Stomach smooth muscle (tissue), 2 donors: Measurements from ENCODE around the gene FKBP1B.

Source experiments
- H3K27ac ChIP-seq: one replicate; pipeline ENCODE4 v1.7.0; 2013; ENCODE audit warnings: mild to moderate bottlenecking, low read length, inconsistent platforms
- H3K27me3 ChIP-seq, 2 donors: one replicate each; pipeline ENCODE4 v1.7.0; 2013; ENCODE audit warnings: low read length in 2 of 2; ENCODE audit not compliant: insufficient read depth in 2 of 2, control insufficient read depth in 1 of 2
- H3K36me3 ChIP-seq, 2 donors: one replicate each; pipeline ENCODE4 v1.7.0; 2013; ENCODE audit warnings: low read length in 2 of 2; ENCODE audit not compliant: control insufficient read depth in 2 of 2, insufficient read depth in 2 of 2
- H3K4me1 ChIP-seq: one replicate; pipeline ENCODE4 v1.7.0; 2013; ENCODE audit warnings: low read length; ENCODE audit not compliant: control insufficient read depth, insufficient read depth
- H3K4me3 ChIP-seq, 2 donors: one replicate each; pipeline ENCODE4 v1.7.0; 2013; ENCODE audit warnings: low read length in 2 of 2
- H3K9ac ChIP-seq, 2 donors: one replicate each; pipeline ENCODE4 v1.7.0; 2013; ENCODE audit warnings: low read length in 2 of 2, mild to moderate bottlenecking in 1 of 2
- H3K9me3 ChIP-seq, 2 donors: one replicate each; pipeline ENCODE4 v1.7.0; 2013; ENCODE audit warnings: low read length in 2 of 2; ENCODE audit not compliant: control insufficient read depth in 2 of 2
- donor health status: healthy.
- donor health status: Pancreatic carcinoma.

The FKBP1B gene

DNA sequence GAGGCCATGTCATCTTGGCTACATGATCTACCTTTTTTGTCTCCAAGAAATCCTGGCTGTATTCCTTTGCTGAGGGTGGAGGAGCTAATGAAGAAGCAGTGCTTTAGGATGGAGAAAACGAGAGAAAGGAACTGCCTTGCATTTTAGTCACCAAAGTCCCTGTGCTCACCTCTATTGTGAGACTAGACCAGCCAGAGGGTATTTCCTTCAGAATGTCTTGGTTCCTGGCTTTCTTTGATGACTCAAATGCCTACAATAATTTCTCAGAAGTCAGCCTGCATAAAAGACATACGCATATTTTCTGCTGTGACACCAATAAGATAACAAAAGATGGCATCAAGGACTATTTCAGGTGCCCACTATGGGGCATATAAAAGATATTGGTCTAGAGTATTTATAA is 15.8 kb downstream of the FKBP1B start:
- no peak overlapping the region for H3K9ac ChIP-seq
- no peaks in the 10 kb centered on the region for H3K27me3 ChIP-seq
- no peaks in the 10 kb centered on the region for H3K4me1 ChIP-seq
- no peaks in the 10 kb centered on the region for H3K9me3 ChIP-seq
- H3K4me3 ChIP-seq, result no peak overlapping the region
- peaks cover 13 to 27% of the 10 kb centered on the region in 2 donors for H3K36me3 ChIP-seq
- H3K27ac ChIP-seq, result no peak overlapping the region

DNA sequence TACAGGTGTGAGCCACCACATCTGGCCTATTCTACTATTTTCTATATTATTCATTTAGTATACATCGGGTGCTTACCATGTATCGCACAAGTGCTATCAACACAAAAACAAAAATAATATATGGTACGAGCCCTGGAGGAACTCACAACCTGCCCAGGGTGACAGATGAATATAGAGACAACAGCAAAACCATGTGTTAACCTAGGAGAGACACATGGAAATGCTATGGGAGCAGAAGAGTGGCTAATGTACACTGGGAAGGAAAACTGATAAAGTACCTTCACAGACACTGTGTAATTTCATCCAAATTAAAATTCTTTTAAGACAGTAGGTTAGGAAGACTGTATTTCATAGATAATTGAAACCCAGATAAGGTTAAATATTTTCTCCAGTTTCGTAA is 22.7 kb downstream of the FKBP1B start:
- H3K9ac ChIP-seq, result no peak overlapping the region
- no peaks in the 10 kb centered on the region for H3K27me3 ChIP-seq
- H3K4me1 ChIP-seq, result peaks cover 5% of the 10 kb centered on the region
- H3K27ac ChIP-seq, result no peak overlapping the region
- peaks cover 18 to 26% of the 10 kb centered on the region in 2 donors for H3K36me3 ChIP-seq
- H3K4me3 ChIP-seq, result no peak overlapping the region
- H3K9me3 ChIP-seq, result no peaks in the 10 kb centered on the region

DNA sequence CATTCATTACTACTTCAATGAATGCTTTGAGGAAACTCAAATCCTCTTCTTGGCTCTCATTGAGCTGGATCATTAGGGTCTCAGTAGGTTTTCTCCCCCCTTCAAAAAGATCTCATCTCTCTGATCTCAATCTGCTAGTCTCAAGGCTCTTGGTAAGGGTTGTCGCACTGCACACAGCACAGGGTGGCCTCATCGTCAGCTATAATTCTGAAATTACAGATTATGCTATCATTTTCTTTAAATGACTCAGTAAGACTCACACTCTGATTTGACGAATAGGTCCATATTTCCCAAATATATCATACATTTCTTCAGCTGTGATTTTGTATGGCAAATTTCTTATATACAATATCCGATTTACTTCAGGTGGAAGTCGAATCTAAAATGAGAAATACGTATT is 24.3 kb downstream of the FKBP1B start:
- H3K27ac ChIP-seq, result no peak overlapping the region
- H3K9ac ChIP-seq, result no peak overlapping the region
- H3K27me3 ChIP-seq, result no peaks in the 10 kb centered on the region
- H3K4me3 ChIP-seq, result no peak overlapping the region
- no peaks in the 10 kb centered on the region for H3K9me3 ChIP-seq
- H3K4me1 ChIP-seq, result peaks cover 12% of the 10 kb centered on the region
- H3K36me3 ChIP-seq, result peaks cover 14 to 16% of the 10 kb centered on the region in 2 donors

DNA sequence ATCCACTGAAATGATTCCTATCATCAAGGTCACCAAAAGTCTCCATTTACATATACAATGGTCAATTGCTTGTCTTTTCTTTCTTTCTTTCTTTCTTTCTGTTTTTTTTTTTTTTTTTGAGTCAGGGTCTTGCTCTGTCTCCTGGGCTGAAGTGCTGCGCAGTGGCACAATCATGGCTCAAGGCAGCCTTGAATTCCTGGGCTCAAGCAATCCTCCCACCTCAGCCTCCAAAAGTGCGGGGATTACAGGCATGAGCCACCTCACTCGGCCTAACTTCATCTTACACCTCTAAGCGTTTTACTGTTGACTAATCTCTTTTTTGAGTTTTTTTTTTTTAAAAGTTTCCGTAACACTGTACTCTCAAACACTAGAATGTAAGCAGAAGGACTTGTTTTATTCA is 25.7 kb downstream of the FKBP1B start:
- H3K27me3 ChIP-seq, result no peaks in the 10 kb centered on the region
- H3K4me3 ChIP-seq, result peak overlapping the region; percentile 99 to 100
- no peak overlapping the region for H3K27ac ChIP-seq
- peak overlapping the region in 1 of 2 donors; percentile 98 for H3K9ac ChIP-seq
- H3K9me3 ChIP-seq, result no peaks in the 10 kb centered on the region
- H3K36me3 ChIP-seq, result peaks cover 9 to 10% of the 10 kb centered on the region in 2 donors
- H3K4me1 ChIP-seq, result peaks cover 12% of the 10 kb centered on the region

DNA sequence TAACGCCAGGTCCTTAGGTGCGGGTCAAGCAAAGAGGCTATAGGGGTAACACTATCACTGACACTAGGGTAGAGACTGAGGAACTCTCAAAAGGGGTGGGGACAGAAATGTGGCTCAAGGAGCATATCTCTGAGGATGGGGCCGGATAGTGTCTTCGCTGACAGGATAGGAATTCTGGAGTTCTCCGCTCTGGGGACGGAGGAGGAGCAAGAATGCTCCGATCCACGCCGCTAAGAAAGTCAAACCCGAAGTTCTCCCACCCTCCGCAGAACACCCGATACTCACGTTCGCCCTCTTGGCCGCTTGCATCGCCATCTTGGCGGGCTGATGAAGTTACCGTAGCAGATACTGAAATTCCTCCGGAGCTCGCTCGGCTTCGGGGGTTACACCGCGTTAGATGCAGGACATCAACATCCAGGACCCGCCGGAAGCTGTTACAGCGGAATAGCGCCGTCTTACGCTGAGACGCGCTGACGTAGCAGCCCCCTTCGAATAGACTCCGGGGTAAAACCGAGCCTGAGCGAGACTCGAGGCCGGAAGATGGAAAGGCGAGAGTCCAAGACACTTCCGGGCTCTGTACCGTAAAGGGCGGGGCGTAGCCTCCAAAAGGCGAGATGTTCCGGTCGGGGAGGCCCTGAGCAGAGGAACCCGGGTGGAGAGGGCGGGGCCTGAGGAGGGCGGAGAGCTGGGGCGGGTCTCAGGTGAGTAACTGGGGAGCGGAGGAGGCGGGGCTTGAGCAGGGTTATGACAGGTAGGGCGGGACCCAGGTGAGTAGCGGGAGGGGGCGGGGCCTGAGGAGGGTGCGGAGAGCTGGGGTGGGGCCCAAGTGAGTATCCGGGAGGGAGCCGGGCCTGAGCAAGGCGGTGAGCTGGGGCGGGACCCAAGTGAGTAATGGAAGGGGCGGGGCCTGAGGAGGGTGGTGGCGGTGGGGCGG is 26.6 kb downstream of the FKBP1B start, which contains the start of gene SF3B6:
Gene SF3B6 (minus strand): TSS at position 412 of the 934 bp plus-strand sequence. CDS start 97 bp downstream, at position 315.
- Histone ChIP-seq H3K4me1 (peaks cover 12% of the 10 kb centered on the region), H3K4me3 (peak within 1 kb of the TSS; percentile 99 to 100), H3K27ac (peak within 1 kb of the TSS; percentile 92), H3K27me3 (no peaks in the 10 kb centered on the region), H3K36me3 (peaks cover 13% of the 10 kb centered on the region in 2 donors), H3K9me3 (no peaks in the 10 kb centered on the region), H3K9ac (peak within 1 kb of the TSS; percentile 91 to 98)

DNA sequence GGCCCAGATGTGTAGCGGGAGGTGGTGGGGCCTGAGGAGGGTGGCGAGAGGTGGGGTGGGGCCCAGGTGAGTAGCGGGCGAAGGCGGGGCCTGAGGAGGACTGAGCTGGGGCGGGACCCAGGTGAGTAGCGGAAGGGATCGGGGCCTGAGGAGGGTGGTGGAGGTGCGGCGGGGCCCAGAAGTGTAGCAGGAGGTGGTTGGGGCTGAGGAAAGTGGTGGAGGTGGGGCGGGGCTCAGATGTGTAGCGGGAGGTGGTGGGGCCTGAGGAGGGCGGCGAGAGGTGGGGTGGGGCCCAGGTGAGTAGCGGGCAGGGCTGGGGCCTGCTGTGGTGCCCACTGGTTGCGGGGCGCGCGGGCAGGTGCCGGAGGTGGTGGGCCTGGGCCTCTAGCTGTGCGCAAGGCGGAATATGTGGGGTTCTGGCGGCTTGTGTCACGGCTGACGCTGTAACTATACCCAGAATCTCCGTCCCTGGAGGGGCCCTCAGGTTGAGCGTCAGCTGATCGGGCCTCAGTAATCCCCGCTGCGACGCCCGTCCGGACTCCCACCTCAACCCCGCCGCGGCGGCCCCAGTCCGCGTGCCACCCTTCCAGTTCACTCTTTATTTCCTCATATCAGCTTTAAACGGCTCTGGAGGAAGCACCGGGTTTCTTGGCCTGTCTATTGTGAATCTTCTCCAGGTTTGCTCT is 27.5 kb downstream of the FKBP1B start:
- Histone ChIP-seq H3K9me3 (no peaks in the 10 kb centered on the region), H3K36me3 (peaks cover 13 to 14% of the 10 kb centered on the region in 2 donors), H3K9ac (peak overlapping the region; percentile 73 to 98), H3K27ac (peak overlapping the region; percentile 92), H3K27me3 (no peaks in the 10 kb centered on the region), H3K4me3 (peak overlapping the region; percentile 99 to 100), H3K4me1 (peaks cover 12% of the 10 kb centered on the region)

DNA sequence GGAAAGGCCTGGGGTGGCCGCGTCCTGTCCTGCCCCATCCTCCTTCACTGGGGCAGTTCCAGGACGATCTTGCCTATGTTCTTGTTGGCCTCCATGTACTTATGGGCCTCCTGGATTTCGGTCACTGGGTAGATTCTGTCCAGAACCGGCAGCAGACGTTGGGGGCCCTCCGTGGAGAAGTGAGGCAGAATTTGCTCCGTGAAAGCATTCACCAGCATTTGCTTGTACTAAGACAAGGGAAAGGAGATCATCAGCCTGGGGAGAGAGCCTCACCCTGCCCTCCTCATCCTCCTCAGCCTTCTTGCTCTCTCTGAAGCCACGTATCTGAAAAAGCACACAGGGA is 28.0 kb downstream of the FKBP1B start:
- H3K4me3 ChIP-seq, result peak overlapping the region; percentile 99 to 100
- peak overlapping the region; percentile 73 to 98 for H3K9ac ChIP-seq
- no peaks in the 10 kb centered on the region for H3K27me3 ChIP-seq
- H3K27ac ChIP-seq, result peak overlapping the region; percentile 92
- peaks cover 13 to 19% of the 10 kb centered on the region in 2 donors for H3K36me3 ChIP-seq
- H3K4me1 ChIP-seq, result peaks cover 12% of the 10 kb centered on the region
- H3K9me3 ChIP-seq, result no peaks in the 10 kb centered on the region

DNA sequence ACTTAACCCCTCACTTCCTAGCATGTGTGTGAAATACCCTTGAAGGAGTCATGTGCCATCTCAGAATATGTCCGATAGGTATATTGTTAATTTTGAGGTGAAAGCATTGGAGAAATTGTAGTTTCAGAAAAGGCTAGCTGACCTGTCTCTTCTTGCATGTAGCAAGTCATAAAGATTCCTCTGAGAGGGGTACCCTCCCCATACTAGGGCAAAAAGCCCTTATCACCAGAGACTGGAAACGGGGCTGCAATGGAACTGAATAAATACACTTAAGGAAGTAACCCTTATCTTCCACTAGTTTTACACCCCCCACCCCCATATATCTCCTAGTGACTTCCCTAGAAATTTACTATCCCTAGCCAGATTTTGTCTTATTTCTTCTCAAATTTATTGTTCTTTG is 28.3 kb downstream of the FKBP1B start:
- peaks cover 12% of the 10 kb centered on the region for H3K4me1 ChIP-seq
- peak overlapping the region; percentile 73 to 98 for H3K9ac ChIP-seq
- H3K27me3 ChIP-seq, result no peaks in the 10 kb centered on the region
- H3K9me3 ChIP-seq, result no peaks in the 10 kb centered on the region
- H3K27ac ChIP-seq, result peak overlapping the region; percentile 92
- H3K36me3 ChIP-seq, result peaks cover 12 to 19% of the 10 kb centered on the region in 2 donors
- peak overlapping the region; percentile 99 to 100 for H3K4me3 ChIP-seq

DNA sequence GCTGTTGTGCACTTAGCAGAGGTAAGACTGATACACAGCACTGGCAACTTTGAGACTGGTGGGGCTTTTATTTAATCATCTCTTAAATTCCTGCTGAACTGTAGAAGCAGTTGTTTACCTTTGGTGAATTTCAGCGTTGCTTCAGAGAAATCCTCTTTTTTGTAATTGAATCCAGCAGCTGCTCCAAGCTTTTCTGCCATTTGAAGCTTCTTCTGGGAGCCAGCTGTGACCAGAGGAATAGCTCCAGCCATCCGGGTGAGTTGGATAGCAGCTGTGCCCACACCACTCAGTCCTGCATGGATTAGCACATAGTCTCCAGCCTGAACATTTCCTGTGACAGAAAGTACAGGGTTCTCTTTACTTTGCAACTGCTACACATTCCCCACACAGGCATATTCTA is 31.2 kb downstream of the FKBP1B start:
- Histone ChIP-seq H3K36me3 (peaks cover 8 to 18% of the 10 kb centered on the region in 2 donors), H3K4me1 (peaks cover 32% of the 10 kb centered on the region), H3K9me3 (no peaks in the 10 kb centered on the region), H3K4me3 (no peak overlapping the region), H3K9ac (no peak overlapping the region), H3K27me3 (no peaks in the 10 kb centered on the region), H3K27ac (no peak overlapping the region)

DNA sequence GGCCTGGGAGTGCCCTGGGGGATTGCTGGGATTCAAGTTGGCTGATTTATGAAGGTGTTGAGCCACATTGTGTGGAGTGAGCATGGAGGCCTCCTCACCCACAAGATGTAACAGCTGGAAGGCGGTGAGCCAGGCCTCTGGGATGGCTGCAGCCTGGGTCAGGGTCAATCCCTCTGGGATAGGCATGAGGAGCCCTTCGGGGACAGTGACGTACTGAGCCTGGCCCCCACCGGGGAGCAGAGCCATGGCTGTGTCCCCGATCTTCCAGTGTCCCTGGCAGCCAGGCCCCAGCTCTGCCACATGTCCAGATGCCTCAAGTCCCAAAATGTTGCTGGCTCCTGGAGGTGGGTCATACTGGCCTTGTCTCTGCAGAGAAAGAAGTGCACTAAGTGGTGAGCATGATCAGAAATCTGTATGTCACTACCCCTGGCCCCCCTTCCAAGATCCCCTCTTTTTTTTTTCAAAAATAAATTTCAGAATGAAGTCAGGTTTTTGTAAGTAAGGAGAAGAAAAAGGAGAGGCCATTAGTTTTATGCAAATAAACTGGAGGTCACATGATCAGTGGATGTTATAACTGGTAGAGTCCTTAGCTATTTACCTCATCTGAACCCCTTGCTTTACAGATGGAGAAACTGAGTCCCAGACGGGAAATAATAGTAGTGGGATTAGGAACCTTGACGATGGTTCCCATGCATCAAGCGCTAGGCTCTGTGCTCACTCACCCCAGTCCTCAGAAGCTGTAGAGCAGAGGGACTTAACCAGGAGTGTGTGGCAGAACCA is 33.4 kb downstream of the FKBP1B start:
- H3K9me3 ChIP-seq, result no peaks in the 10 kb centered on the region
- H3K36me3 ChIP-seq, result peaks cover 8 to 18% of the 10 kb centered on the region in 2 donors
- peak overlapping the region; percentile 88 for H3K27ac ChIP-seq
- H3K9ac ChIP-seq, result peak overlapping the region in 1 of 2 donors; percentile 74
- H3K4me3 ChIP-seq, result peak overlapping the region in 1 of 2 donors; percentile 80
- peaks cover 21% of the 10 kb centered on the region for H3K4me1 ChIP-seq
- no peaks in the 10 kb centered on the region for H3K27me3 ChIP-seq
